GM03348 (cell line): ENCODE measurements around the gene PDGFD.

Experiments used
- DNase-seq: peaks from one replicate; pipeline ENCODE4 v3.0.0; 2012; ENCODE audit warnings: low spot score

Gene PDGFD

GRCh38 chr11:104093426-104094280 is 70.3 kb downstream of the PDGFD start:
- DNase-seq: no peak

DNA sequence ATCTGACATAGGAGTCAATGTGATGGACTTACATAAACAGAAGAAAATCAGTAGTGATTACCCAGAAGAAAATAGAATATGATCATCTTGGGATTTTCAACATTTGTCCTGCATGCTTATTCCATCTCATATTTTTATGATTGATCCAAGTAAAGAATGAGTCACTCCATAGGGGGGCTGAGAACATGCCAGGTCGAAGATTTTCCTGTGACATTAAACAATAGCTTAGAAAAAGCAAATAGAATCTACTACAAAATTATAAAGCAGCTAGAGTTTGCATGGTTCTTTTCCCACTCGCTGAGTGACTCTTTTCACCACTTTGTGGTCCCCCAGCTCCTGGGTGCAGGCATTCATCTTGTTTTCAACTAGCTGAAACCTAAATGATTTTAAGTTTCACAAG is 71.2 kb downstream of the PDGFD start:
- no peak for DNase-seq

DNA sequence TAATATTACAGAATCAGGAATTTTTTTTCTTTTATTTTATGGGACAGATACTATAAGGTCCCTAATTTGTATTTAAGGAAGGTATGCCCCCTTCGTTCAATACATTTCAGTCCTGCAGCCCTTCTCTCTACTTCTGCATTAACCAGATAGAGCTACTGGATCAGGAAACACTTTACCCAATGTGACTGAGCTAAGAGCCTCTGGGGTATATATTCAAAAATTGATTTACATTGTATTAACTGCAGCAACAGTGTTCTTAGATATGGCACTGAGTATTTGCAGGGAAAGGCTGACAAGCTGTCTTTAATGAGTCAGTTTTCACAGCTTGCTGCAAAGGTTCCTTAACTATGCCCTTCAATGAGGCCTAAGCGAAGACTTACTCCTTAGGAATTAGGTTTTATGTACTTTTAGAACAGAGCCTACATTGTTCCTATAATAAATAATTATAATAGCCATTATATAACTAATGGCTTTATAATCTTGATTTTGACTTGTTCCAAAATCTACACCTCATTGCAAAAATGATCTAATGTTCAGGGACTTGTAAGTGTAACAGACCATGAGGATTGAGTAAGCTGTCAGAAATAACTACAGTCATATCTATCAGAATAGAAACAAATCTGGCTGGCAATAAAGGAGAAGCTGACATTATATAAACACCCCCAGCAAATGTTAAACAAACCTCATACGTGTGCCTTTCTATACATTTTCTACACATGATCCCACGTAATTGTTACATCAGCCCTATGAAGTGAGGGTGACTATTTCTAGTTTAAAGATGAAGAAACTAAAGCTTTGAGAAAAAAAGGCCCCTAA is 72.5 kb downstream of the PDGFD start:
- DNase-seq: no peak

DNA sequence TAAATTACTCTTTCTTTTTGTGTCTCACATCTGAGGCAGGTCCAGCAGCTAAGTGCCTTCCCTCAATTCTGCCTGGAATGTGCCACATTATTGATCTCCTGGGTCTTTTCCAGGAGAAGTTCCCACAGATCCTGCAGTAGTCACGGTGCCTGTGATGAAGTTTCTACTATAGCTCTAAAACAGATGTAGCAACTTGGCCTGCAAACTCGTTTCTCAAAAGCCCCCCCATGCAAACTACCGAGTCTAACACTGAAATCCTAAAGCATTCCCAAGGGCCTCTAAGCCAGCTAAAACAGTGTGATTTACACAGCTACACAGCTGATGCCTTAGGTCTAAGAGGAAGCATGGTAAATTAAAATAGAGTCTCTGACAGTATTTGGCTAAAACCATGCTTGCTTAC is 73.2 kb downstream of the PDGFD start:
- DNase-seq: peak; percentile 5

DNA sequence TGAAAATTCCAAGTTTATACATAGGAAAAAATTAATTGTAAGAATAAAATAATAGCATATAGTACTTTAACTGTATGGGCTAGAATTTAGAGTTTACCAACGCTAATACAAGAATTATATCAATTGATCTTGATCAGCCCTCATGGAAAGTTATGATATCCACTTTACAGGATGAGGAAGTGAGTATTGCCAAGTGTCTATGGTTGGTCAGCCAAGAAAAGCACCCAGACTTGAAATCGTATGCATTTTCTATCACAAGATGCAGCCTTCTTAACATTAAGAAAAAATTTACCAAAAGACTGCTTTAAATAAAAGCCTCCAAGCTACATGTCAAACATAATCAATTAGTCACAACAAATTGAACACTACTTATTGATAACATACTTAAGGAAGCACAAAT is 74.5 kb downstream of the PDGFD start:
- DNase-seq: no peak

DNA sequence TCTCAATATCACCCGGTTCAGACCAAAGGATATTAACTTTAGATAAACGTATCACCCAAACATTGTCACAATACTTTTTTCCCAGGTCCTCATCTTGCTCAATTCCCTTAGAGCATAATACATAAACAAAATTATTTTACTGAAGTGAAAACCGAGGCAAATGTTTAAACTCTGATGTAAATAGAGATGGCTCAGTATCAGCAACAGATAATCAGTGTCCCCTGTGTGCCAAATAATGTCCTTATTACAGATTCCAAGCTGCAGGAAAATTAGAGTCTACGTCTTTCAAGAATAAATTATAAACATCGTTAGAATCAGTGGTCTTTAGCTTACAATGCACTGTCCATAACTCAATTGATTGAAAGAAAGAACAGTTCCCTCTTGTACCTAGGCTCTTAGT is 77.3 kb downstream of the PDGFD start:
- no peak for DNase-seq

GRCh38 chr11:104078995-104079394 is 85.0 kb downstream of the PDGFD start:
- no peak for DNase-seq

DNA sequence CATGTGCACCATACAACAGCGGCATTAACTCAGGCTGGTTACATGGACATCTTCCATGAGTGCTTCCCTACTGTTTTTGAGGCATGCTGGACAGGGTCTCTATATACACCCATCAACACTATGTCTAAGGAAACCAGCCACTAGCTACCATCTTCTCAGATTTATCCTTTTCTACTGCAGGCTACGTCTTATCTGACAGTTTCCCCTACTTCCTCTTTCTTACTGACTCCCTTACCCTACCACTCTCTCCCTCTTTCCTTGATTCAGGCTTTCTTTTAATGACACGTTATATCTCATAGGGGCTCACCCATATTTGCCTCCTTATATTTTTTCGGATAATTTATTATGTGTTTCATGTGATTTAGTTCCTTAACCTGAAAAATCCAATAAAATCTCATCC is 85.7 kb downstream of the PDGFD start:
- DNase-seq: no peak

GRCh38 chr11:104076455-104076854 is 87.5 kb downstream of the PDGFD start:
- DNase-seq: no peak

- no peak for DNase-seq
Observed at GRCh38 chr11:104075706-104076105, 88.2 kb downstream of the PDGFD start.

- no peak for DNase-seq
Observed at GRCh38 chr11:104075091-104075490, 88.9 kb downstream of the PDGFD start.

GRCh38 chr11:104073950-104074705 is 89.8 kb downstream of the PDGFD start:
- peak; percentile 20 for DNase-seq

GRCh38 chr11:104067534-104067933 is 96.4 kb downstream of the PDGFD start:
- no peak for DNase-seq

- DNase-seq: no peak
Observed at GRCh38 chr11:104064034-104064630, 99.8 kb downstream of the PDGFD start.

- DNase-seq: peak; percentile 10
Observed at GRCh38 chr11:104061853-104062521, 102.0 kb downstream of the PDGFD start.

GRCh38 chr11:104060820-104061219 is 103.1 kb downstream of the PDGFD start:
- no peak for DNase-seq

DNA sequence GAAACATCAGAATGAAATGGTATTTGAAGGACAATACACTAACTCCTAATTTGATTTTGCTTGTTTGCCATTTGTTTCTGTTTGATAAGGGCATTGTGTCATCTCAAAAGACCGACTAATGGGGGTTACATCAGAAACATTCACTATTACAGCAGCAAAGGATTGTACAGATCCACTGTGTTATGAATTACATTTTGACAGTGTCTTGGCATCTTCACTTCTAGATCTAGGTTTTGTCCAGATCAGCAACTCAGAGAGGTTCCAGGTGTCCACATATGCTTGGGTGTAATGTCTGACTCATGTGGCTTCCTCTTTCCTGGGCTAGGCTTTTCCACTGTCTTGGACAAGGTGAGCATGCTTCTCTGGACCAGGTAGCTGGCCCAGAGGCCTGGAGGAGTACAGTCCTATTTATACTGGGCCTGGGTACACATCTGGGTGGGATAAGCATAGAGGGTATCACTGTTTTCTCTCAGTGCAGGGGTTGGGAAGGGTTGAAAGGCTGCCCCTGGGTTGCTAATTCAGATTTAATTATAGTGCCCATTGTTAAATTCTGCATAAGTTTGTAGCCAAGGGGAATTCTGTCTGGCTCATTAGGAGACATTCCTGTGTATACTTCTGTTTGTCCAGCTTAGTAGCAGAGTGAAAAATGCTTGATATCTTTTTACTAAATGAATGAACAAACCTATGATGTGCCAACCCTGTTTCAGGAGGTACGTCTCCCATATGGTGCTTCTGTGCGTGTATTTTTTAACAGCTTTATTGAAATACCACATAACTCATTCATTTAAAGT is 103.7 kb downstream of the PDGFD start:
- DNase-seq: no peak

DNA sequence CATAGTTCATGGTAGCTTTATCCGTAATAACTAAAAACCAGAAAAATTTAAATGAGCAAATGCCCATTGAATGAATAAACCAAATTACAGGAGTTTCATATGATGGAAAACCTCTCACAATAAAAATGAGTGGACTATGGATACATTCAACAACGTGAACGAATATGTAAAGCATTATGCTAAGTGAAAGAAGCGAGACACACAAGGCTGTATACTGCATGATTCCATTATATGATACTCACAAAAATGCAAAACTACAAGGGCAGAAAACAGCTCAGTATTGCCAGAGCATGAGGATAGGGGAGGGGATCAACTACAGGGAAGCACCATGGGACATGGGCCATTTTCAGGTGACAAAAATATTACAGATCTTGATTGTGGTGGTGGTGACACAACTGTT is 105.3 kb downstream of the PDGFD start:
- no peak for DNase-seq

- DNase-seq: no peak
Observed at GRCh38 chr11:104057908-104058307, 106.0 kb downstream of the PDGFD start.

- DNase-seq: no peak
Observed at GRCh38 chr11:104055596-104055995, 108.4 kb downstream of the PDGFD start.
